NCI-H2081 (cell line): ENCODE results near the gene DPF3.
"Not testable (repeated sequence)": the region's sequence is repeated elsewhere in the genome, so short reads cannot be mapped to it uniquely, and the experiment has no call there.

Experiments
- DNase-seq, 2 experiments: peaks; one replicate each; lab custom pipeline; 2025; lab: John Stamatoyannopoulos, UW

Gene DPF3

GRCh38 chr14:72880820-72881219 lies 13.1 kb downstream of the DPF3 start:
- no peak for DNase-seq

- DNase-seq = no peak
These were observed 13.7 kb downstream of the DPF3 start for GRCh38 chr14:72880164-72880563.

GRCh38 chr14:72879431-72879830 lies 14.5 kb downstream of the DPF3 start:
- no peak for DNase-seq

GRCh38 chr14:72878746-72879145 lies 15.2 kb downstream of the DPF3 start:
- DNase-seq = no peak

GRCh38 chr14:72876710-72877063 lies 17.2 kb downstream of the DPF3 start:
- DNase-seq = no peak

GRCh38 chr14:72876005-72876709 lies 17.7 kb downstream of the DPF3 start:
- DNase-seq = no peak

- DNase-seq = not testable (repeated sequence)
These were observed 23.0 kb downstream of the DPF3 start for GRCh38 chr14:72870878-72871277.

GRCh38 chr14:72869407-72870329 lies 24.2 kb downstream of the DPF3 start:
- DNase-seq = no peak

- no peak for DNase-seq
These were observed 25.4 kb downstream of the DPF3 start for GRCh38 chr14:72868500-72868899.

GRCh38 chr14:72864712-72865365 lies 29.1 kb downstream of the DPF3 start:
- DNase-seq = no peak

GRCh38 chr14:72863216-72864006 lies 30.5 kb downstream of the DPF3 start:
- DNase-seq = no peak

- DNase-seq = no peak
These were observed 37.2 kb downstream of the DPF3 start for GRCh38 chr14:72856530-72857266.

GRCh38 chr14:72855913-72856312 lies 38.0 kb downstream of the DPF3 start:
- no peak for DNase-seq

- DNase-seq = no peak
These were observed 41.7 kb downstream of the DPF3 start for GRCh38 chr14:72852194-72852593.

- no peak for DNase-seq
These were observed 42.3 kb downstream of the DPF3 start for GRCh38 chr14:72851635-72852034.

- DNase-seq = no peak
These were observed 43.5 kb downstream of the DPF3 start for GRCh38 chr14:72850360-72850759.

- DNase-seq = no peak
These were observed 44.7 kb downstream of the DPF3 start for GRCh38 chr14:72849222-72849621.

- no peak for DNase-seq
These were observed 46.2 kb downstream of the DPF3 start for GRCh38 chr14:72847721-72848120.

GRCh38 chr14:72845683-72846082 lies 48.2 kb downstream of the DPF3 start:
- no peak for DNase-seq

- no peak for DNase-seq
These were observed 48.7 kb downstream of the DPF3 start for GRCh38 chr14:72845196-72845595.

- no peak for DNase-seq
These were observed 49.4 kb downstream of the DPF3 start for GRCh38 chr14:72844524-72844923.
